K562 (cell line): ENCODE measurements around the gene ZNF8. TPM values are rescaled to one million over a fixed set of nuclear protein-coding genes. Genes with fewer than 3 reads are reported as not detected.

Experiments used
- BHLHE40 ChIP-seq: IDR thresholded peaks from 2 replicates; pipeline ENCODE4 v1.6.1; 2011; ENCODE audit warnings: low read length, improper control_type of control experiment
- ETS2 ChIP-seq: IDR thresholded peaks from 2 replicates; pipeline ENCODE4 v1.6.1; 2016; ENCODE audit warnings: borderline replicate concordance, missing genetic modification characterization, mild to moderate bottlenecking, moderate library complexity, missing compliant biosample characterization; ENCODE audit not compliant: poor library complexity, severe bottlenecking
- FIP1L1 ChIP-seq: fragments of 200-400 bp; formaldehyde crosslinking; IDR thresholded peaks from 2 replicates; pipeline ENCODE4 v1.6.1; 2018; ENCODE audit warnings: mild to moderate bottlenecking, low read depth, low read length; ENCODE audit not compliant: poor library complexity, severe bottlenecking
- HEY1 ChIP-seq: fragments of 250-450 bp; sonication (Bioruptor Pico); IDR thresholded peaks from 2 replicates; pipeline ENCODE4 v1.5.0; 2020; ENCODE audit warnings: mild to moderate bottlenecking, moderate library complexity, borderline replicate concordance
- ID3 ChIP-seq, 2 experiments: fragments of 250-450 bp in 1 of 2; fragments of 450-650 bp in 1 of 2; sonication (Bioruptor Pico) in 1 of 2; IDR thresholded peaks; 2 replicates each; pipeline versions ENCODE4 v1.6.1 to v1.8.0; 2016 to 2021; ENCODE audit warnings: mild to moderate bottlenecking in 2 of 2, moderate library complexity in 2 of 2, missing compliant biosample characterization in 1 of 2, missing genetic modification characterization in 1 of 2
- KDM5B ChIP-seq: fragments of 200-600 bp; sonication (generic); IDR thresholded peaks from 2 replicates; pipeline ENCODE4 v1.6.1; 2012; ENCODE audit warnings: low read depth, mild to moderate bottlenecking, moderate library complexity, low read length, control low read depth, inconsistent platforms; ENCODE audit not compliant: insufficient replicate concordance
- MCM7 ChIP-seq, 2 experiments: fragments of 450-650 bp; IDR thresholded peaks; 2 replicates each; pipeline ENCODE4 v1.6.1; 2016 to 2018
- NR2F6 ChIP-seq: fragments of 450-650 bp; formaldehyde crosslinking; IDR thresholded peaks from 2 replicates; pipeline ENCODE4 v1.4.0; 2020; ENCODE audit warnings: mild to moderate bottlenecking
- RFX5 ChIP-seq: IDR thresholded peaks from 2 replicates; pipeline ENCODE4 v1.6.1; 2011; ENCODE audit warnings: low read depth, mild to moderate bottlenecking, improper control_type of control experiment, low read length
- TBP ChIP-seq: optimal IDR thresholded peaks from 2 replicates; pipeline ENCODE3; 2011; ENCODE audit warnings: low read depth, low read length, improper control_type of control experiment
- ZBTB17 ChIP-seq: fragments of 450-650 bp; formaldehyde crosslinking; IDR thresholded peaks from 2 replicates; pipeline ENCODE4 v1.4.0; 2020; ENCODE audit warnings: mild to moderate bottlenecking
- ZNF212 ChIP-seq: fragments of 450-650 bp; formaldehyde crosslinking; IDR thresholded peaks from 2 replicates; pipeline ENCODE4 v1.4.0; 2020; ENCODE audit warnings: mild to moderate bottlenecking
- ZNF253 ChIP-seq: fragments of 250-450 bp; sonication (Bioruptor Pico); conservative IDR thresholded peaks from 2 replicates; pipeline ENCODE4 v1.6.1; 2021; ENCODE audit warnings: mild to moderate bottlenecking
- ZNF398 ChIP-seq: fragments of 250-450 bp; sonication (Bioruptor Pico); IDR thresholded peaks from 2 replicates; pipeline ENCODE4 v1.8.0; 2021; ENCODE audit warnings: moderate library complexity, mild to moderate bottlenecking, inconsistent platforms
- ZNF76 ChIP-seq: fragments of 250-450 bp; sonication (Bioruptor Pico); IDR thresholded peaks from 2 replicates; pipeline ENCODE4 v1.4.0; 2020; ENCODE audit warnings: mild to moderate bottlenecking, moderate library complexity, borderline replicate concordance
- ZNF778 ChIP-seq: fragments of 450-650 bp; formaldehyde crosslinking; IDR thresholded peaks from 2 replicates; pipeline ENCODE4 v1.4.0; 2020; ENCODE audit warnings: mild to moderate bottlenecking, moderate library complexity
- polyA plus RNA-seq, 8 experiments: library from polyadenylated mRNA; depleted of rRNA in 4 of 8; stranded (reverse) in 5 of 8; unstranded in 3 of 8; fragments of >200 nt; fragmentation: Nextera tagmentation in 2 of 8; fragmentation: Illumina TruSeq in 1 of 8; extraction: Ambion mirVana in 2 of 8; extraction: Trizol in 1 of 8; gene quantifications; 2 replicates each; pipeline versions ENCODE4 v1.2.1 to v1.2.3, GENCODE V29; 2011 to 2014; ENCODE audit warnings: inconsistent platforms in 1 of 8, missing spikeins in 1 of 8
- total RNA-seq, 7 experiments: library from RNA; depleted of rRNA in 6 of 7; stranded (reverse); fragments of >200 nt in 6 of 7; fragmentation: Illumina TruSeq in 2 of 7; extraction: Trizol in 2 of 7; gene quantifications; 2 replicates each; pipeline versions ENCODE4 v1.2.1 to v1.2.3, GENCODE V29; 2011 to 2021; ENCODE audit warnings: low replicate concordance in 1 of 7
- TF ChIP-seq, protein P1 (sequence below): sonication (generic); formaldehyde crosslinking; IDR thresholded peaks from 2 replicates; pipeline ENCODE4 v1.8.1; 2023; ENCODE audit warnings: mild to moderate bottlenecking, missing genetic modification reagents
- TF ChIP-seq, protein P2 (sequence below): sonication (generic); formaldehyde crosslinking; IDR thresholded peaks from 2 replicates; pipeline ENCODE4 v1.8.0; 2022; ENCODE audit warnings: missing genetic modification reagents, mild to moderate bottlenecking, borderline replicate concordance

The ZNF8 gene
- total and polyA plus RNA-seq, 9 of the 15 experiments (the other 6 are each of a cell fraction or from before 2014, with no cell fraction given): 0.71 to 7.7 (median 4.7) TPM

DNA sequence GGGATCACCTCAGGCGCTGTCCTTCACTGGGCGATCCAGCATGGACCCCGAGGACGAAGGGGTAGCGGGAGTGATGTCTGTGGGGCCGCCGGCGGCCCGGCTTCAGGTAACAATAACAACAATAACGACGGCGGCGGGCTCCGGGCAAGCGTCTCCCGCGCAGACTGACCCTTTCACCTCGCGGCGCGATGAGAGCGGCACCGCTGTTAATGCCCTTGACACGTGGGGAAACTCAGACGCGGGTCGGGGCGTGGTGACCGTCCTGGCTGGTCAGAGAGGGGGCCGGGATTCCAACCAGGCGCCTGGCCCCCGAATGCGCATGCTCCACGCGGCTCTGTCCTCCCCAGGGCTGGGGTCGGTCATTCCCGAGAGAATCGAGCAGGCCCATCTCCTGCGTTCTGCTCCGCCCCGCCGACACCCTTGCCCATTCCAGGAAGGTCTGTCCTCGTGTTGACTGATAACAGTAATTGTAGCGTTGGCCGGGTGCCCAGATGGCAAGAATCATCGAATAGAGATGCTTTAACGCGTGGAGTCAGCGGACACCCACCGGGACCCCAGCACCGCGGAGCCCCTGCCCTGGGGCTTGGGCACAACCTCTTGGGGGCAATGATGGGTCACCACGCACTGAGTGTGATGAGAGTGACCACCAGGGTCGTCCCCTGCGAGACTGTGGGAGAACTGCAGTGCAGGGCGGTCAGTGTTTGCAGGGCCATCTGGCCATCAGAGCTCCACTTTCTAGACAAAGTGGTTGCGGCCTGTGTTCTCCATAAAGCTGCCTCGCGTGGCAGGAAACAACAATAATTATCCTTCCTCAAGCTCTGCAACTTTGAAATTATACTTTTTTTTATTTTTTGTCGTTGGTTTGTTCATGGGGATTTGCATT, 528 bp downstream of the ZNF8 start (continued):
- TF ChIP-seq KDM5B: no peak
- TF ChIP-seq FIP1L1: no peak
- TF ChIP-seq ZNF212: no peak
- TF ChIP-seq NR2F6 (CRISPR knock-in tag): no peak
- TF ChIP-seq RFX5: no peak
- no peak for TF ChIP-seq HEY1
- no peak for TF ChIP-seq TBP
- TF ChIP-seq ZNF778 (CRISPR knock-in tag): no peak
- TF ChIP-seq, protein P1, sequence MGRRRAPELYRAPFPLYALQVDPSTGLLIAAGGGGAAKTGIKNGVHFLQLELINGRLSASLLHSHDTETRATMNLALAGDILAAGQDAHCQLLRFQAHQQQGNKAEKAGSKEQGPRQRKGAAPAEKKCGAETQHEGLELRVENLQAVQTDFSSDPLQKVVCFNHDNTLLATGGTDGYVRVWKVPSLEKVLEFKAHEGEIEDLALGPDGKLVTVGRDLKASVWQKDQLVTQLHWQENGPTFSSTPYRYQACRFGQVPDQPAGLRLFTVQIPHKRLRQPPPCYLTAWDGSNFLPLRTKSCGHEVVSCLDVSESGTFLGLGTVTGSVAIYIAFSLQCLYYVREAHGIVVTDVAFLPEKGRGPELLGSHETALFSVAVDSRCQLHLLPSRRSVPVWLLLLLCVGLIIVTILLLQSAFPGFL: no peak
- TF ChIP-seq ZNF76 (CRISPR knock-in tag): peak; percentile 44; the same call in 1 of the 2 replicates
- no peak for TF ChIP-seq MCM7 (IDR thresholded peaks at IDR 0.05)
- TF ChIP-seq ID3 (CRISPR knock-in tag; IDR thresholded peaks at IDR 0.05): no peak
- peak; percentile 76 for TF ChIP-seq ID3 (tag; IDR thresholded peaks at IDR 0.05)
- no peak for TF ChIP-seq ZNF253 (CRISPR knock-in tag)
- no peak for TF ChIP-seq BHLHE40
- no peak for TF ChIP-seq ZNF398
- no peak for TF ChIP-seq ETS2 (tag)
- TF ChIP-seq ZBTB17 (CRISPR knock-in tag): peak; percentile 90
- TF ChIP-seq, protein P2, sequence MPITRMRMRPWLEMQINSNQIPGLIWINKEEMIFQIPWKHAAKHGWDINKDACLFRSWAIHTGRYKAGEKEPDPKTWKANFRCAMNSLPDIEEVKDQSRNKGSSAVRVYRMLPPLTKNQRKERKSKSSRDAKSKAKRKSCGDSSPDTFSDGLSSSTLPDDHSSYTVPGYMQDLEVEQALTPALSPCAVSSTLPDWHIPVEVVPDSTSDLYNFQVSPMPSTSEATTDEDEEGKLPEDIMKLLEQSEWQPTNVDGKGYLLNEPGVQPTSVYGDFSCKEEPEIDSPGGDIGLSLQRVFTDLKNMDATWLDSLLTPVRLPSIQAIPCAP: no peak
